Measurements from ENCODE around the gene MRPS7.

DNA sequence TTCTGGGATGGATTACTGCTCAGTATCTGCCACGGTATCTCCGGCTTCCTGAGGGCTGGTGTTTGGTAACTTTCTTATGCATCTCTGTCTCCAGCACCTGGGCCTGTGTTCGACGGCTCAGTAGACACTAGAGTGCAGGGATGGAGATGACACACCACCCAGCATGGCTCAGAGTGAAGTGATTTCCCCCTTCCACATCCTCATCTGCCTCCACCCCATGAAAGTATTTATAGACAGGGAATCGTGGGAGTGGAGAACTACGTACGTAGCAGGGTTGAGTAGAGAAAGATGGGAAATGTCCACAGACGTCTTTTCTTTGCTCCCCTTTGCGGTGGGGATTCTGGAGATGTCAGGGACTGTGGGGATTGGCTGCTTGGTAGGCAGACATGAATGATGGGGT, 39.4 kb downstream of the MRPS7 start:
- TF ChIP-seq RAD21 (IDR thresholded peaks at IDR 0.05; ENCODE audit: low read depth): no peak
- TF ChIP-seq, protein P1, sequence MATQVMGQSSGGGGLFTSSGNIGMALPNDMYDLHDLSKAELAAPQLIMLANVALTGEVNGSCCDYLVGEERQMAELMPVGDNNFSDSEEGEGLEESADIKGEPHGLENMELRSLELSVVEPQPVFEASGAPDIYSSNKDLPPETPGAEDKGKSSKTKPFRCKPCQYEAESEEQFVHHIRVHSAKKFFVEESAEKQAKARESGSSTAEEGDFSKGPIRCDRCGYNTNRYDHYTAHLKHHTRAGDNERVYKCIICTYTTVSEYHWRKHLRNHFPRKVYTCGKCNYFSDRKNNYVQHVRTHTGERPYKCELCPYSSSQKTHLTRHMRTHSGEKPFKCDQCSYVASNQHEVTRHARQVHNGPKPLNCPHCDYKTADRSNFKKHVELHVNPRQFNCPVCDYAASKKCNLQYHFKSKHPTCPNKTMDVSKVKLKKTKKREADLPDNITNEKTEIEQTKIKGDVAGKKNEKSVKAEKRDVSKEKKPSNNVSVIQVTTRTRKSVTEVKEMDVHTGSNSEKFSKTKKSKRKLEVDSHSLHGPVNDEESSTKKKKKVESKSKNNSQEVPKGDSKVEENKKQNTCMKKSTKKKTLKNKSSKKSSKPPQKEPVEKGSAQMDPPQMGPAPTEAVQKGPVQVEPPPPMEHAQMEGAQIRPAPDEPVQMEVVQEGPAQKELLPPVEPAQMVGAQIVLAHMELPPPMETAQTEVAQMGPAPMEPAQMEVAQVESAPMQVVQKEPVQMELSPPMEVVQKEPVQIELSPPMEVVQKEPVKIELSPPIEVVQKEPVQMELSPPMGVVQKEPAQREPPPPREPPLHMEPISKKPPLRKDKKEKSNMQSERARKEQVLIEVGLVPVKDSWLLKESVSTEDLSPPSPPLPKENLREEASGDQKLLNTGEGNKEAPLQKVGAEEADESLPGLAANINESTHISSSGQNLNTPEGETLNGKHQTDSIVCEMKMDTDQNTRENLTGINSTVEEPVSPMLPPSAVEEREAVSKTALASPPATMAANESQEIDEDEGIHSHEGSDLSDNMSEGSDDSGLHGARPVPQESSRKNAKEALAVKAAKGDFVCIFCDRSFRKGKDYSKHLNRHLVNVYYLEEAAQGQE (IDR thresholded peaks at IDR 0.05; ENCODE audit: low read depth): no peak
